Upper lobe of right lung (tissue), 1 donor: ENCODE measurements around the gene HIPK2. TPM values are rescaled to one million over a fixed set of nuclear protein-coding genes. Genes with fewer than 3 reads are reported as not detected.

ENCODE experiments used
- ATAC-seq: fragments of 200-7000 bp; cut with Tn5 transposase; one replicate; pipeline ENCODE4 v1.9.1; 2020; ENCODE audit warnings: mild to moderate bottlenecking, moderate library complexity
- DNase-seq: peaks from one replicate; pipeline ENCODE4 v3.0.0-alpha.2; 2020
- H3K27ac ChIP-seq: fragments of 200-600 bp; one replicate; pipeline ENCODE4 v1.8.0; 2022
- H3K27me3 ChIP-seq: fragments of 200-600 bp; one replicate; pipeline ENCODE4 v1.8.0; 2022; ENCODE audit warnings: mild to moderate bottlenecking
- H3K36me3 ChIP-seq: fragments of 200-600 bp; one replicate; pipeline ENCODE4 v1.8.0; 2022
- H3K4me1 ChIP-seq: fragments of 200-600 bp; one replicate; pipeline ENCODE4 v1.8.0; 2022
- H3K4me3 ChIP-seq: fragments of 200-600 bp; one replicate; pipeline ENCODE4 v1.8.0; 2022; ENCODE audit warnings: mild to moderate bottlenecking
- H3K9me3 ChIP-seq: fragments of 200-600 bp; one replicate; pipeline ENCODE4 v1.8.0; 2022
- CTCF ChIP-seq: fragments of 200-600 bp; IDR thresholded peaks from one replicate; pipeline ENCODE4 v1.8.0; 2022; ENCODE audit warnings: antibody characterized with exemption
- intact Hi-C: fragments of 100-400 bp; cut with DNase I; formaldehyde crosslinking; loops from one replicate; pipeline ENCODE4 v1.11.0; 2022
- total RNA-seq: library from RNA; stranded (reverse); fragmentation: NEBNext Ultra II Directional; extraction: Animal tissue kit (Norgen Biotek cat#: 25700); gene quantifications from one replicate; pipeline ENCODE4 v1.2.1, GENCODE V29; 2021
- donor health status: DM: no; HTN: yes; CAD: no; lungs with severe emphysema.

HIPK2 gene
- total RNA-seq, 1 donor from 2014 or later: 64.3 TPM

GRCh38 chr7:139746652-139747051 lies 31.1 kb downstream of the HIPK2 start:
- Histone ChIP-seq H3K4me3 (no peak overlapping the region), H3K27ac (no peak overlapping the region), H3K36me3 (no peaks in the 10 kb centered on the region), H3K9me3 (no peaks in the 10 kb centered on the region), H3K4me1 (peaks cover 30% of the 10 kb centered on the region), H3K27me3 (no peaks in the 10 kb centered on the region)
- no peak for TF ChIP-seq CTCF
- DNase-seq (no peak), ATAC-seq (no peak)
- intact Hi-C loops: no loop called here

- H3K4me1 ChIP-seq: peaks cover 35% of the 10 kb centered on the region
- intact Hi-C loops: no loop called here
- TF ChIP-seq CTCF: no peak
- H3K4me3 ChIP-seq: no peak overlapping the region
- no peaks in the 10 kb centered on the region for H3K27me3 ChIP-seq
- no peak for DNase-seq
- no peaks in the 10 kb centered on the region for H3K36me3 ChIP-seq
- H3K9me3 ChIP-seq: no peaks in the 10 kb centered on the region
- H3K27ac ChIP-seq: no peak overlapping the region
- peak; percentile 7 for ATAC-seq
Measured at GRCh38 chr7:139745678-139746143, 32.1 kb downstream of the HIPK2 start.

- Histone ChIP-seq H3K27me3 (no peaks in the 10 kb centered on the region), H3K4me3 (no peak overlapping the region), H3K9me3 (no peaks in the 10 kb centered on the region), H3K27ac (no peak overlapping the region), H3K36me3 (no peaks in the 10 kb centered on the region), H3K4me1 (peaks cover 42% of the 10 kb centered on the region)
- intact Hi-C loops: no loop called here
- TF ChIP-seq CTCF: no peak
- ATAC-seq (peak; percentile 6), DNase-seq (no peak)
Measured at GRCh38 chr7:139744768-139745677, 32.8 kb downstream of the HIPK2 start.

GRCh38 chr7:139743967-139744767 lies 33.6 kb downstream of the HIPK2 start:
- Histone ChIP-seq H3K27me3 (no peaks in the 10 kb centered on the region), H3K4me1 (peaks cover 44% of the 10 kb centered on the region), H3K36me3 (no peaks in the 10 kb centered on the region), H3K9me3 (no peaks in the 10 kb centered on the region), H3K4me3 (no peak overlapping the region), H3K27ac (no peak overlapping the region)
- no peak for TF ChIP-seq CTCF
- ATAC-seq (no peak), DNase-seq (no peak)
- intact Hi-C loops: no loop called here

- H3K27ac ChIP-seq: no peak overlapping the region
- H3K4me3 ChIP-seq: no peak overlapping the region
- peaks cover 49% of the 10 kb centered on the region for H3K4me1 ChIP-seq
- no peaks in the 10 kb centered on the region for H3K9me3 ChIP-seq
- TF ChIP-seq CTCF: no peak
- DNase-seq: no peak
- H3K36me3 ChIP-seq: no peaks in the 10 kb centered on the region
- no peaks in the 10 kb centered on the region for H3K27me3 ChIP-seq
- no peak for ATAC-seq
- intact Hi-C loops: no loop called here
Measured at GRCh38 chr7:139743267-139743966, 34.4 kb downstream of the HIPK2 start.
